Effector memory CD4-positive, alpha-beta T cell (primary cell): ENCODE results near the gene MARCHF9.
A peak's percentile ranks its signal among the peaks of the same experiment; 100 is the strongest.

Experiments
- DNase-seq, 3 donors: peaks; one replicate each; pipeline ENCODE4 v3.0.0-alpha.2; 2020
- H3K27ac ChIP-seq: 2 replicates; pipeline ENCODE4 v1.7.0; 2013; ENCODE audit warnings: mild to moderate bottlenecking, low read length, moderate library complexity; ENCODE audit not compliant: insufficient read depth, poor library complexity, severe bottlenecking
- H3K27me3 ChIP-seq: replicated peaks from 2 replicates; pipeline ENCODE4 v1.7.0; 2013; ENCODE audit warnings: mild to moderate bottlenecking, low read length; ENCODE audit not compliant: insufficient read depth, control insufficient read depth, poor library complexity, severe bottlenecking
- H3K36me3 ChIP-seq: 2 replicates; pipeline ENCODE4 v1.7.0; 2013; ENCODE audit warnings: mild to moderate bottlenecking, low read length, moderate library complexity; ENCODE audit not compliant: control insufficient read depth, insufficient read depth
- H3K4me1 ChIP-seq: 2 replicates; pipeline ENCODE4 v1.7.0; 2013; ENCODE audit warnings: low read length, mild to moderate bottlenecking; ENCODE audit not compliant: control insufficient read depth, insufficient read depth, poor library complexity, severe bottlenecking
- H3K4me3 ChIP-seq: 2 replicates; pipeline ENCODE4 v1.7.0; 2013; ENCODE audit warnings: low read length, low read depth, mild to moderate bottlenecking; ENCODE audit not compliant: insufficient read depth, poor library complexity, severe bottlenecking
- H3K9me3 ChIP-seq: 2 replicates; pipeline ENCODE4 v1.7.0; 2013; ENCODE audit warnings: mild to moderate bottlenecking, low read length, moderate library complexity; ENCODE audit not compliant: control insufficient read depth

The MARCHF9 gene

GRCh38 chr12:57724003-57724935 is 30.6 kb upstream of the MARCHF9 start:
- no peak overlapping the region for H3K27ac ChIP-seq
- peaks cover 59% of the 10 kb centered on the region for H3K36me3 ChIP-seq
- no peak for DNase-seq
- H3K9me3 ChIP-seq, result no peaks in the 10 kb centered on the region
- H3K4me1 ChIP-seq, result no peaks in the 10 kb centered on the region
- H3K27me3 ChIP-seq, result no peaks in the 10 kb centered on the region
- H3K4me3 ChIP-seq, result no peak overlapping the region

GRCh38 chr12:57724936-57725740 is 29.8 kb upstream of the MARCHF9 start:
- Histone ChIP-seq H3K36me3 (peaks cover 59% of the 10 kb centered on the region), H3K4me1 (no peaks in the 10 kb centered on the region), H3K27me3 (no peaks in the 10 kb centered on the region), H3K27ac (no peak overlapping the region), H3K9me3 (no peaks in the 10 kb centered on the region), H3K4me3 (no peak overlapping the region)
- DNase-seq, result no peak

GRCh38 chr12:57725851-57726150 is 29.1 kb upstream of the MARCHF9 start:
- H3K9me3 ChIP-seq, result no peaks in the 10 kb centered on the region
- no peak for DNase-seq
- H3K4me1 ChIP-seq, result no peaks in the 10 kb centered on the region
- no peak overlapping the region for H3K4me3 ChIP-seq
- no peaks in the 10 kb centered on the region for H3K27me3 ChIP-seq
- peaks cover 59% of the 10 kb centered on the region for H3K36me3 ChIP-seq
- no peak overlapping the region for H3K27ac ChIP-seq

GRCh38 chr12:57726151-57726883 is 28.6 kb upstream of the MARCHF9 start:
- Histone ChIP-seq H3K4me3 (no peak overlapping the region), H3K27me3 (no peaks in the 10 kb centered on the region), H3K4me1 (no peaks in the 10 kb centered on the region), H3K9me3 (no peaks in the 10 kb centered on the region), H3K27ac (no peak overlapping the region), H3K36me3 (peaks cover 59% of the 10 kb centered on the region)
- peak in 1 of 3 donors; percentile 26 for DNase-seq

- Histone ChIP-seq H3K4me3 (no peak overlapping the region), H3K27ac (no peak overlapping the region), H3K27me3 (no peaks in the 10 kb centered on the region), H3K4me1 (no peaks in the 10 kb centered on the region), H3K9me3 (no peaks in the 10 kb centered on the region), H3K36me3 (peaks cover 60% of the 10 kb centered on the region)
- no peak for DNase-seq
These were observed 27.8 kb upstream of the MARCHF9 start for GRCh38 chr12:57726884-57727757.

GRCh38 chr12:57727758-57728395 is 27.0 kb upstream of the MARCHF9 start:
- peaks cover 68% of the 10 kb centered on the region for H3K36me3 ChIP-seq
- H3K4me3 ChIP-seq, result no peak overlapping the region
- no peaks in the 10 kb centered on the region for H3K9me3 ChIP-seq
- H3K27ac ChIP-seq, result no peak overlapping the region
- DNase-seq, result no peak
- H3K4me1 ChIP-seq, result no peaks in the 10 kb centered on the region
- no peaks in the 10 kb centered on the region for H3K27me3 ChIP-seq

- H3K36me3 ChIP-seq, result peaks cover 83% of the 10 kb centered on the region
- no peak overlapping the region for H3K4me3 ChIP-seq
- H3K27me3 ChIP-seq, result no peaks in the 10 kb centered on the region
- H3K4me1 ChIP-seq, result no peaks in the 10 kb centered on the region
- no peak overlapping the region for H3K27ac ChIP-seq
- H3K9me3 ChIP-seq, result no peaks in the 10 kb centered on the region
- DNase-seq, result no peak
These were observed 25.5 kb upstream of the MARCHF9 start for GRCh38 chr12:57729321-57729844.

GRCh38 chr12:57730336-57731067 is 24.4 kb upstream of the MARCHF9 start:
- H3K4me1 ChIP-seq, result no peaks in the 10 kb centered on the region
- DNase-seq, result no peak
- H3K4me3 ChIP-seq, result no peak overlapping the region
- no peak overlapping the region for H3K27ac ChIP-seq
- peaks cover 93% of the 10 kb centered on the region for H3K36me3 ChIP-seq
- no peaks in the 10 kb centered on the region for H3K9me3 ChIP-seq
- no peaks in the 10 kb centered on the region for H3K27me3 ChIP-seq
